Stimulated activated CD8-positive, alpha-beta memory T cell treated with anti-CD3 and anti-CD28 coated beads, Interleukin-12 subunit alpha, Interleukin-12 subunit beta, amount 100 ng/mL, for 4 hours (primary cell): Measurements from ENCODE around the gene HSPB7.

ENCODE experiments used
- DNase-seq: peaks from one replicate; pipeline ENCODE4 v3.0.0-alpha.2; 2020; ENCODE audit warnings: low read depth

Gene HSPB7

DNA sequence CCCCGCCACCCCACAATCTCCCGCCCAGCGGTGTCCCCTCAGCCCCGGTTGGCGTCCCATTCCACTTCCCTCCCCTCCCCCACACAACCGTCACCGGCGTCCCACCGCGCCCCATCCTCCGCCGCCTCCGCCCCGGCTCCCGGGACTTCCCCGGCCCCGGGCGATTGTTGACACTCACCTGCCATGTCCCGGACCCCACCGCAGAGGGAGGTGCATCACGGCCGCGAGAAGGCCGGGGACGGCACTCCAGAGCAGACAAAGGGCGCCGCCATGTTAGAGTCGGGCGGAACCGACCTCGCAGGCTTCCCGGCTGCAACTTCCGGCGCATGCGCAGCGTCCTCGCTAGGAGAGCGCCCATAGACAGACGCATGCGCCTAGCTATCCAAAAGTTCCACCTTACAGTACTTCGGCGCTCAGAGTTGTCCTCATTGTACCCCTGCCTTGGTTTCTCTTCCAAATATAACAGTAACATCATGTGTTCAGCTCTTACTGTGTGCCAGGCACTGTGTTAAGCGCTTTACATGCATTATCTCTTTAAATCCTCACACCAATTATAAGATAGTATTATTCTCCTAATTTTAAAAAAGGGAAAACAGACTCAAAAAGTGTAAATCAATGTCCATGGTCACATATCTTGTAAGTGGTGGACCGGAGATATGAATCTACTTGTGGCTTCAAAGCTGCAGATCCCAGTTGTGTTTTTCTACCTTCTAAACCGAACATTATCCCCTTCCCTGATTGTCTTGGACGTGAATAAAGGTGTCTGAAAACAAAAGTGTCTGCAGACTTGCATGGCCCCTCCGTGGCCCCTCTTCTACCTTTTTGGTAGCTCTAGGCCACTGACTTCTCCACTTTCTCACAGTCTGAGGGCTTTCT, 41.8 kb downstream of the HSPB7 start, which contains the start of gene ZBTB17:
Gene ZBTB17, minus strand, starts transcription at position 297 of the 876 bp plus-strand sequence. CDS start 27,606 bp downstream, outside the sequence.
- DNase-seq, result peak; percentile 95

DNA sequence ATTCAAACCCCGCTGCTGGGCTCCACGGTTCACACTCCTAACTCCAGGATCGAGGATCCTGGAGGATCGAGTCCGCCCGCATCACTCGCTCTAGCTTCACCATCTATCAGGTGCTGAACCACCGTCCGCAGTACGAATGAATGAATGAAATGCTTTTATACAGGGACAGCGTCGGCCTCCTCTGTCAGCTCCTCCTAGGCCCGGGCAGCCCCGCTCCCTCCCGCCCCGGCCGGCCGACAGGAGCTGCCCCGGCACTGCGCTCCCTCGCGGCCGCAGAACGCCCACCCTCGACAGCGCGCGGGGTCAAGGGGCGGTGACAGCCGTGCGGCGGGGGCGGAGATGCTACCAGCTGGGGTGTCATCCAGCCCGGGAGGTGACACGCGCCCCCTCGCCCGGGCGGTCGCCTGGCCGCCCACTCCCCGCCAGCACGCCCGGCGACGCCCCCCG, 42.5 kb downstream of the HSPB7 start:
- DNase-seq, result peak; percentile 87

DNA sequence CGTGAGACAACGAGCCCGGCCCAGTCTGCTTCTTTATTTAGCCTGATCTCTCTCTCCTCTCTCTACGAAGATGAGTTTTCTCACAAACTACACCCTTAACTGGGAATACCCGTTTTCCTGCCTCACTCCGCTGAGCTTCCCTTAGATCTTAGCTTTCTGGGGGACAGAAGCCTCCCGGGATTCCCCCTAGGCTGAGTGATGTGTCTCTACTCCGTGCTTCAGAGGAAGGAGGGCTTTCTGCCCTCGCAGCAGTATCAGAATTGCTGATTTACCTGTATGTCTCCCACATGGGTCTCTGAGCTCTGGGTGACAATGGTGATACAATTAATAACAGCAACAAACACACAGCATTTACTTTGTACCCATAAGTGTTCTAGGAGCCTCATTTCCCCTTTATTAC, 43.0 kb downstream of the HSPB7 start:
- no peak for DNase-seq

DNA sequence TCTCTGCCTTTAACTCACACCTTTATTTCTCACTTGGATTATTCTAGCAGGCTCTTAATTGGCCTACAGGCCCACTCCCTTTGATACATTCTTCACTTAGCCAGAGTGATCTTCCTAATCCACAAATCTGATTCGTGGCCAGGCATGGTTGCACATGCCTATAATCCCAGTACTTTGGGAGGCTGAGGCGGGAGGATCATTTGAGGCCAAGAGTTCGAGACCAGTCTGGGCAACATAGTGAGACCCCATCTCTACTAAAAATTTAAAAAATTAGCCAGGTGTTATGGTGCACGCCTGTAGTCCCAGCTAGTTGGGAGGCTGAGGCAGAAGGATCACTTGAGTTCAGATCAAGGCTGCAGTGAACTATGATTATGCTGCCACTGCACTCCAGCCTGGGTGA, 44.1 kb downstream of the HSPB7 start:
- DNase-seq, result no peak

DNA sequence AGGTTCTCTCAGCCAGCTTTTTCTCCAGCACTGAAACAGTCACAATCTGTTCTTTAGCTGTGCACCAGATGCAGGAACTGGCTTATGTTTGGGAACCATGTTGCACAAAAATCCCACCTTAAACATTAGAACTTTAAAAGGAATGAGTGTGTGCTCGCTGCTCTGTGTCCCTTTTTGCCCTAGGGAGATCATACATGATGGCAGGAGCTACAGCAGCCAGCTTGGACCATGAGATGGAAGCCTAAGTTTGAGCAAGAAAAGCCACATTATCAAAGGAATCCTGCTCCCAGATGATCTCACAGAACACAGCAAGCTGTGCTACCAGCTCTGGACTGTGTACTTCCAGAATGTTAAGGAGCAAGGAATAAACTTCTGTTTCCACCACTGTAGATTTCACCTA, 45.4 kb downstream of the HSPB7 start:
- no peak for DNase-seq

DNA sequence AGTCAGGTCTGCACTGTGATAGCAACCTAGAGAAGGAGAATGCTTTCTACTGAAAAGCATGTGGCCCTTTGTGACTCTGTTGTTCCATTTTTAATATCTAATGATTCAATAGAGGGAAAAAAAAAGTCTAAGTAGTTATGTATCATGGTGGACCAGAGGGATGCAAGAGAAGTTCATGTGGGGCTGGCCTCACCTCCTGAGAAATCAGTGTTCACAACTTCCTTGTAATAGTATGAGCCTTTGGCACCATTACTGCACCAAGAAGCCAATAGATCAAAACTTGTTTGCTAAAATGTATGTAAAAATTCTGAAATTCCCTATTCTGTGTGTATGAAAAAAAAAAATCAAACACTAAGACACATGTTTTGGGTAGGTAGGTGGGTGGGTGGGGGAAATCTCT, 46.9 kb downstream of the HSPB7 start:
- DNase-seq, result no peak

DNA sequence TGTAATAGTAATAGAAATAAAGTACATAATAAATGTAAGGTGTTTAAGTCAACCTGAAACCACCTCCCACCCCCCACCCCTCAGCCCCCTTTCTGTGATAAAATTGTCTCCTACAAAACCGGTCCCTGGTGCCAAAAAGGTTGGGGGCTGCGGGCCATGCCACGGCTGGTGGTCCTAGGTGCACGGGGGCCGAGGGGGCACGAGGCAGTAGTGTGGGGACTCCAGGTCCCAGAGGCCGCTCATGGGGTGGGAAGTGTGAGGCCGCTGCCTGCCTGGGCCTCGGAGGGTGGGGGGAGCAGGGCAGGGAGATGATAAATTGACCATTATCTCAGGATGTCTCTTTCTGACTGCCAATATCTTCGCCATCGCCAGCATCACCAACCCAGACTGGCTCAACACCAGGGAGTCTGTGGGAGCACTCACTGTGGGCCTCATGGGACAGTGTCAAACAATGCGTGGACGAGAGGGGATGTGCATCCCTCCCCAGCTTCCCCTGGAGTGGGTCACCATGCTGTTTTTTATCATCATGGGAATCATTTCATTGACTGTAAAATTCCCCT, 48.4 kb downstream of the HSPB7 start:
- DNase-seq, result no peak

DNA sequence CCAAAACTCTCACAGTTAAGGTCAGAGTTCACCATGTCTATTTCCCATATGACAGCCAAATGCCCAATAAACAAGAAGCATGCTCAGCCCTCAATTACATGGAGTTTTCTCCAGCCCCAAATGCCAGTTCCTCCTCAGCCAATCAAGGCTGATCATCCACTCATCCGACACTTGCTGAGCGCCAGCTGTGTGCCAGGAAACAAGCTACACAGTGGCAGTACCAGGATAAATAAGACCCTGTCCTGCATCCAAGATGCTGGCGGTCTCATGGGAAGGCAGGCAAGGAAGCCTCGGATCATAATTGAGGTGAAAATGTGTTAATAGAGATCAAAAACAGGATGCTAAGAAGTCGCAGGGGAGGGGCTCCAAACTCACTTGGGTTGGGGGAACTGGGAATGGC, 49.7 kb downstream of the HSPB7 start:
- no peak for DNase-seq

DNA sequence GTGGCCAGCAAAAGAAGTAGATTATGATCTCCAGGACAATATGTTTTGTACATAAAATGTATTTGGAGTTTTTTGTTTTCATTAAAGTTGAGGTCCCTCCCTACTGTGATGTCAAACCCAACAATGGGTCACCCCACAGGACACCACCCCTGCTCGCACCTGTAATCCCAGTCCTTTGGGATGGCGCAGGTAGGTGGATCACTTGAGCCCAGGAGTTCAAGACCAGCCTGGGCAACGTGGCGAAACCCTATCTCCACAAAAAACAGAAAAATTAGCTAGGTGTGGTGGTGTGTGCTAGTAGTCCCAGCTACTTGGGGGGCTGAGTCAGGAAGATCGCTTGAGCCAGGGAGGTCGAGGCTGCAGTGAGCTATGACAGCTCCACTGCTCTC, 50.9 kb downstream of the HSPB7 start:
- DNase-seq, result no peak

DNA sequence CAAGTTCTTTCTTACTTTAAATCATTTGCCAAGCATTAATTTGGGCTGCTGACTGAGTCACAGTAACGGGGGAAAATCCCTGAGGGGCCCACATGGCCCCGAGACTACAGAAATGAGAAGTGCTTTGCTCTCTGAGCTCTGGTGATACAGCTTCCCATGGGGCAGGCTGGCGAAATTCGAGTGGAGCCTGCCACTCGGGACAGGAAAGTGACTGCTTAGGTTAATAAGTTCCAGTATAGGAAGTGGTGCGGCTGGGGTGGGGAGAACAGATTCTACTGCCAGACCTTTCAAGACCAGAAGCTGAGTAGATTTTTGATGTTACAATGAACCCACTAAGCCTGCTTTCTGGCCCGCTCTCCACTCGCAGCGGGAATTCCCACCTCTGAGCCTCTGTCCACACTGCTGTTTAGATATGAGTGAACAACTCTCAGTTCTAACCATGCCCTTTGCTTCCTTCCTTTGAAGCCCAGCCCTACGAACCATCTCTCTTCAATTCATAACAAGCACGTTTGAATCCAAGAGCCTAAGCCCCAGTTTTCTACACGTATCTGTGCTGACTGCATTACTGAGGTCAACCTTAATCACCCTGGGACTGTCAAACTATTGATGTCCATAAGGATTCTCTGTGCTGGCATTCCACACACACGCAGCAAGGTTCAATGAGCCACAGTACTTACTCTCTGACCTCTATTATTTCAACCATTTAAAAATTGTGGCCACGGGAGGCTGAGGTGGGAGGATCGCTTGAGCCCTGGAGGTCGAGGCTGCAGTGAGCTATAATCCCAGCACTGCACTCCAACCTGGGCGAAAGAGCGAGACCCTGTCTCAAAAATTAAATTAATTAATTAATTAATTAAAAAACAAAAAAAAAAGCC, 51.5 kb downstream of the HSPB7 start:
- DNase-seq, result peak; percentile 62

DNA sequence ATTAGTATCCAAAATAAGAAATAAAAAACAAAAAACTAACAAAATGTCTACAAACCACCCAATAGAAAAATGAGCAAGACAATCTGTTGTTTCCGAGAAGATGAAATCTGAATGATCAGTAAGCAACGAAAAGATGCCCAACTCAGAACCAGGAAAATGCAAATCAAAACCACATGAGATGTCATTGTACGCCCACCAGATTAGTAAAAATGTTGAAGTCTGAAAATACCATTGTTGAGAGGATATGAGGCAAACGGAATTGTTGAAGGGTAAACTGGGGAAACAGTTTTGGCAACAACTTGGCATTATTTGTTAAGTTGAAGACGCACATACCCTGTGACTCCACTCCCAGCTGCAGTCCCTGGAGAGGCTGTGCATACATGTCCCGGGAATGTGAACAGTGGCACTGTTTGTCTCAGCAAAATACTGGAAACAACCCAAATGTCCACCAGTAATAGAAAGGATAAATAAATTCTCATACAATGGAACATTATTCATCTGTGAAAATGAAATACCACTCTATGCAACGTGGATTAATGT, 52.5 kb downstream of the HSPB7 start:
- no peak for DNase-seq
